BJ (cell line): ENCODE data around the gene TMEM131. TPM values are rescaled to one million over a fixed set of nuclear protein-coding genes. Genes with fewer than 3 reads are reported as not detected.

ENCODE experiments used
- CTCF ChIA-PET: fragments of 350-600 bp; formaldehyde crosslinking; extraction: SDS; loops from one replicate; lab custom pipeline; 2021; ENCODE audit warnings: antibody characterized with exemption, inconsistent platforms; lab: Yijun Ruan, JAX
- POLR2A ChIA-PET: fragments of 300-600 bp; sonication (Branson Sonifier 250); formaldehyde crosslinking; extraction: SDS; loops from one replicate; lab custom pipeline; 2021; ENCODE audit warnings: antibody characterized with exemption; lab: Charles Lee
- DNase-seq: peaks from one replicate; pipeline ENCODE4 v3.0.0-alpha.2; 2011; ENCODE audit warnings: low read depth
- H3K27me3 ChIP-seq: 2 replicates; pipeline ENCODE4 v1.6.0; 2011; ENCODE audit warnings: low read length; ENCODE audit not compliant: control insufficient read depth, insufficient read depth
- H3K36me3 ChIP-seq: 2 replicates; pipeline ENCODE4 v1.5.1; 2011; ENCODE audit warnings: low read length; ENCODE audit not compliant: control insufficient read depth, insufficient read depth
- H3K4me3 ChIP-seq: 2 replicates; pipeline ENCODE4 v1.5.1; 2011; ENCODE audit warnings: low read depth, mild to moderate bottlenecking, control low read depth, low read length
- CTCF ChIP-seq: IDR thresholded peaks from 2 replicates; pipeline ENCODE4 v1.5.1; 2011; ENCODE audit warnings: low read depth, mild to moderate bottlenecking, control low read depth, inconsistent platforms, low read length, moderate library complexity; ENCODE audit not compliant: insufficient read depth
- polyA plus RNA-seq: library from polyadenylated mRNA; depleted of rRNA; stranded (reverse); fragments of >200 nt; gene quantifications from 2 replicates; pipeline ENCODE4 v1.2.3, GENCODE V29; 2011

Gene TMEM131
- polyA plus RNA-seq, 1 experiment = 11.8 TPM

- Histone ChIP-seq H3K36me3 (peaks cover 2% of the 10 kb centered on the region; the same call in 1 of the 2 replicates), H3K27me3 (no peaks in the 10 kb centered on the region), H3K4me3 (no peak overlapping the region)
- ChIA-PET CTCF (interaction anchor here (1.9 kb wide), 1 partner anchor 572 kb away, joined by 5 read pairs; no protein-coding TSS in a partner anchor), POLR2A (no interaction called here)
- TF ChIP-seq CTCF = no peak
- DNase-seq = no peak
Measured at GRCh38 chr2:97812931-97813330, 182.8 kb downstream of the TMEM131 start.

- Histone ChIP-seq H3K36me3 (peaks cover 3% of the 10 kb centered on the region; the same call in 1 of the 2 replicates), H3K4me3 (no peak overlapping the region), H3K27me3 (no peaks in the 10 kb centered on the region)
- ChIA-PET CTCF (interaction anchor here (0.6 kb wide), 1 partner anchor 354 kb away, joined by 3 read pairs; no protein-coding TSS in a partner anchor), POLR2A (no interaction called here)
- DNase-seq = no peak
- TF ChIP-seq CTCF = no peak
Measured at GRCh38 chr2:97808816-97809215, 186.9 kb downstream of the TMEM131 start.

GRCh38 chr2:97806738-97807618 lies 188.8 kb downstream of the TMEM131 start:
- H3K27me3 ChIP-seq = no peaks in the 10 kb centered on the region
- H3K4me3 ChIP-seq = no peak overlapping the region
- peak; percentile 4 for DNase-seq
- peaks cover 3% of the 10 kb centered on the region; the same call in 1 of the 2 replicates for H3K36me3 ChIP-seq
- POLR2A ChIA-PET = no interaction called here
- TF ChIP-seq CTCF = peak; percentile 95
- CTCF ChIA-PET = interaction anchor here (0.5 to 2.8 kb wide), 23 partner anchors 10 to 579 kb away, joined by 3 to 26 read pairs (median 3); no protein-coding TSS in a partner anchor

- TF ChIP-seq CTCF = no peak
- ChIA-PET CTCF (interaction anchor here (1.5 to 2.8 kb wide), 7 partner anchors 9 to 580 kb away, joined by 4 to 26 read pairs (median 16); no protein-coding TSS in a partner anchor), POLR2A (no interaction called here)
- H3K36me3 ChIP-seq = peaks cover 4% of the 10 kb centered on the region; the same call in 1 of the 2 replicates
- no peaks in the 10 kb centered on the region for H3K27me3 ChIP-seq
- no peak overlapping the region for H3K4me3 ChIP-seq
- DNase-seq = no peak
Measured at GRCh38 chr2:97805776-97806175, 190.0 kb downstream of the TMEM131 start.

GRCh38 chr2:97801028-97801427 lies 194.7 kb downstream of the TMEM131 start:
- DNase-seq = no peak
- H3K27me3 ChIP-seq = no peaks in the 10 kb centered on the region
- no peak for TF ChIP-seq CTCF
- ChIA-PET CTCF (interaction anchor here (0.9 to 1.0 kb wide), 2 partner anchors 47 to 101 kb away, joined by 4 read pairs; no protein-coding TSS in a partner anchor), POLR2A (no interaction called here)
- peaks cover 3% of the 10 kb centered on the region for H3K36me3 ChIP-seq
- H3K4me3 ChIP-seq = no peak overlapping the region
